ENCODE data around the gene CHRNA1. TPM values are rescaled to one million over a fixed set of nuclear protein-coding genes. Genes with fewer than 3 reads are reported as not detected.

The CHRNA1 gene
- total RNA-seq, 1 donor from 2014 or later = 0.24 TPM

DNA sequence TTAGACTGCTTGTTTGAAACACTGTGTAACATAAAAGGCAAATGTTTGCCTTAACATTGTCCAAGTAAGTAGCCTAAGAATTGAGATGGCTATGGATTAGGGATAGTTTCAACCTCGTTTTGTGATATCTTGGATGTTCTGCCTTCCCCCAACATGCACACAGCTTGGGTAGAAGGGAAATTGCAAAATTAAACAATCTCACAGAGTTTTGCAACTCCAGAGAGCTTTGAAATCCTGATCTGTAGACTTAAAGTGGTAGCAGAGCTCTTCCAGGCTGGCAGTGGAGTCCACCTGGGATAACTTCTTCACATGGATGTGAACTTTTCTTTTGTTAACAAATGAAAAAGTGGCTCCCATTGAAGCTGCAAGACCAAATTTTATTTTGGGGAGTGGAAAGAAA lies 59.6 kb downstream of the CHRNA1 start:
- H3K9me3 Mint-ChIP-seq (ENCODE audit: unreplicated experiment) = no peaks in the 10 kb centered on the region
- no peaks in the 10 kb centered on the region for H3K4me1 Mint-ChIP-seq (ENCODE audit: unreplicated experiment)
- no peaks in the 10 kb centered on the region for H3K36me3 Mint-ChIP-seq (ENCODE audit: unreplicated experiment)
- H3K27ac Mint-ChIP-seq (ENCODE audit: unreplicated experiment) = no peak overlapping the region
- DNase-seq (ENCODE audit: extremely low spot score, unreplicated experiment) = no peak
- TF ChIP-seq, protein P1, sequence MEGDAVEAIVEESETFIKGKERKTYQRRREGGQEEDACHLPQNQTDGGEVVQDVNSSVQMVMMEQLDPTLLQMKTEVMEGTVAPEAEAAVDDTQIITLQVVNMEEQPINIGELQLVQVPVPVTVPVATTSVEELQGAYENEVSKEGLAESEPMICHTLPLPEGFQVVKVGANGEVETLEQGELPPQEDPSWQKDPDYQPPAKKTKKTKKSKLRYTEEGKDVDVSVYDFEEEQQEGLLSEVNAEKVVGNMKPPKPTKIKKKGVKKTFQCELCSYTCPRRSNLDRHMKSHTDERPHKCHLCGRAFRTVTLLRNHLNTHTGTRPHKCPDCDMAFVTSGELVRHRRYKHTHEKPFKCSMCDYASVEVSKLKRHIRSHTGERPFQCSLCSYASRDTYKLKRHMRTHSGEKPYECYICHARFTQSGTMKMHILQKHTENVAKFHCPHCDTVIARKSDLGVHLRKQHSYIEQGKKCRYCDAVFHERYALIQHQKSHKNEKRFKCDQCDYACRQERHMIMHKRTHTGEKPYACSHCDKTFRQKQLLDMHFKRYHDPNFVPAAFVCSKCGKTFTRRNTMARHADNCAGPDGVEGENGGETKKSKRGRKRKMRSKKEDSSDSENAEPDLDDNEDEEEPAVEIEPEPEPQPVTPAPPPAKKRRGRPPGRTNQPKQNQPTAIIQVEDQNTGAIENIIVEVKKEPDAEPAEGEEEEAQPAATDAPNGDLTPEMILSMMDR (IDR thresholded peaks at IDR 0.05) = no peak
- H3K4me3 Mint-ChIP-seq (ENCODE audit: unreplicated experiment) = no peak overlapping the region
- peaks cover 51% of the 10 kb centered on the region for H3K27me3 Mint-ChIP-seq (ENCODE audit: unreplicated experiment)

DNA sequence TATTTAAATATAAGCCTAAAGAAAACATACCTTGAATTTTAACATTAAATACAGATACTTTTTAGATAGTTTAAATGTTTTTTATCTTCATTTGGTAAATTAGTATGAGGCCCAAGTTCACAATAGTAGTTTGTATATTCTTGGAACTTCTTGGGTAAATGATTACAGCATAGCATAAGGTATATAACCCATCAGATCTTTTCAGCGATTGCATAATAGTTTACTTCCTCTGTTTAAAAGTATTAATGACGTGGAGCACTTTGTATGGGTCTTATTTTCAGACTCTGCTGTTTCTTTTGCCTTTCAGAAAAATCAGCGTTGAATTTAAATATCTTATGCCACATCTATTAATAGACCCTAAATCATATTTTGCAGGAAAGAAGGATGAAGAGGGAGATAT lies 60.2 kb downstream of the CHRNA1 start:
- Mint-ChIP-seq H3K9me3 (ENCODE audit: unreplicated experiment) (no peaks in the 10 kb centered on the region), H3K27me3 (ENCODE audit: unreplicated experiment) (peaks cover 51% of the 10 kb centered on the region), H3K4me1 (ENCODE audit: unreplicated experiment) (no peaks in the 10 kb centered on the region), H3K27ac (ENCODE audit: unreplicated experiment) (no peak overlapping the region), H3K36me3 (ENCODE audit: unreplicated experiment) (no peaks in the 10 kb centered on the region), H3K4me3 (ENCODE audit: unreplicated experiment) (no peak overlapping the region)
- DNase-seq (ENCODE audit: extremely low spot score, unreplicated experiment) = no peak
- TF ChIP-seq, protein P1 (IDR thresholded peaks at IDR 0.05) = no peak

DNA sequence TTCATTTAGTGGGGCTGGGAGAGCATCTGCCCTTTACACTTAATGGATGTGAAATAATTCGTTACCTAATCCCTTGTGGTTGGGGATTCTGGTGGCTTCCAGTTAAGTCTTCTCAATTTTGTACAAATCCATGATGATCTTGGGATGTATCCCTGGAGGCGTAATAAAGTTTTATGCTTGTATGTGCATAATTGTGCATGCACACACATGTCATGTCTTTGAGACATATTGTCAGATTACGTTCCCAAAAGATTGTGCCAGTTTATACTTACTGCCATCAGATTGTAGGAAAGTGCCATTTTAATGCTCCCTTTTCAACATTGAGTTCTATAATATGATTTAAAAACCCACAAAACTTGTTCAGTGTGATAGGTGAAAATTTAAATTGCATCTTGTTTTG lies 60.8 kb downstream of the CHRNA1 start:
- no peak for DNase-seq (ENCODE audit: extremely low spot score, unreplicated experiment)
- no peak overlapping the region for H3K27ac Mint-ChIP-seq (ENCODE audit: unreplicated experiment)
- no peak overlapping the region for H3K4me3 Mint-ChIP-seq (ENCODE audit: unreplicated experiment)
- no peaks in the 10 kb centered on the region for H3K36me3 Mint-ChIP-seq (ENCODE audit: unreplicated experiment)
- TF ChIP-seq, protein P1 (IDR thresholded peaks at IDR 0.05) = no peak
- H3K27me3 Mint-ChIP-seq (ENCODE audit: unreplicated experiment) = peaks cover 46% of the 10 kb centered on the region
- H3K4me1 Mint-ChIP-seq (ENCODE audit: unreplicated experiment) = no peaks in the 10 kb centered on the region
- no peaks in the 10 kb centered on the region for H3K9me3 Mint-ChIP-seq (ENCODE audit: unreplicated experiment)

DNA sequence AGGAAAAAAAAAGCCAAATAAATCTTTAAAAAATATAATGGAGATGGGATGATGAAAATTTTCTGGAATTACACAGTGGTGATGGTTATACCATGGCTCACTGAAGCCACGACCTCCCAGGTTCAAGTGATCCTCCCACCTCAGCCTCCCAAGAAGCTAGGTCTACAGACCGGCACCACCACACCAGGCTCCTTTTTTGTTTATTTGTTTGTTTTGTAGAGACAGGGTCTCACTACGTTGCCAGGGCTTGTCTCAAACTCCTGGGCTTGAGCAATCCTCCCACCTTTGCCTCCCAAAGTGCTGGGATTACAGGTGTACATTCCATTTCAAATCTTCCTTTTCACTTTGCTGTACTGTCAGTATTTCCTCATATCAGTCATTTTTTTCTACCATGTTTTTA lies 61.7 kb downstream of the CHRNA1 start:
- no peak for DNase-seq (ENCODE audit: extremely low spot score, unreplicated experiment)
- H3K27me3 Mint-ChIP-seq (ENCODE audit: unreplicated experiment) = peaks cover 43% of the 10 kb centered on the region
- H3K4me3 Mint-ChIP-seq (ENCODE audit: unreplicated experiment) = no peak overlapping the region
- no peaks in the 10 kb centered on the region for H3K36me3 Mint-ChIP-seq (ENCODE audit: unreplicated experiment)
- H3K4me1 Mint-ChIP-seq (ENCODE audit: unreplicated experiment) = no peaks in the 10 kb centered on the region
- no peak overlapping the region for H3K27ac Mint-ChIP-seq (ENCODE audit: unreplicated experiment)
- TF ChIP-seq, protein P1 (IDR thresholded peaks at IDR 0.05) = no peak
- H3K9me3 Mint-ChIP-seq (ENCODE audit: unreplicated experiment) = no peaks in the 10 kb centered on the region

DNA sequence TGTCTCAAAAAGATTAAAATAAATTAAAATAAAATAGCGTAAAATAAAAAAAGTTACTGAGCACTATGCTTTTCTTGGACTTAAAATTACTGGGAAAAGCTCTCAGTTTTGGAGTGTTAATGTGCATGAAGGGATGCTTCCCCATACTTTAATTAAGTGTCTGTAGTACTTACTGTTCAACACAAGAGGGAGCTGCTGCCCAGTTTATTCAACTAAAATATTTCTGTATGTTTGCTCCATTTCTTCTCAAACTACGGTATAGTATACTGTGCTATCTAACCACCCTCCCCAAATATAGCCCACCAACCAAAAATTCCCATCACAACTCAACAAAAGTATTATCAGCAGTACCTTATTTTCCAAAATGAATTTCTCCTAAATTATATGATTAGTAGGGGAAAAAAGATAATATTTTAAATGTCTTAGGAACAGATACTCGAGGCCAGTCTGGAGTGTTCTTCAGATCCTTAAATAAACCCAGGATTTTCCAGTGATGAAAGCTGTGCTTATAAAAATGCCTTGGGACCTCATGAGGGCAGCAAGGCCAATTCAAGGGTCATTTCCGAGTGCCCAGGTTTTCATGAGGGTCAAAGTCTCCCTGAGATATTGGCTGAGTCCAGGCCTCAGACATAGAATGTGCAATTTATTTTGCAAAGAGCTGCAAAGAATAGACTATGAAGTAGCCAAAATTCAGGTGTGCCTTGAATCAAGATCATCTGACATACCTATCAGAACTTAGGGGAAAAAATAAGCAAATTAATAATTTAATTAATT lies 64.1 kb downstream of the CHRNA1 start:
- no peak overlapping the region for H3K4me3 Mint-ChIP-seq (ENCODE audit: unreplicated experiment)
- H3K4me1 Mint-ChIP-seq (ENCODE audit: unreplicated experiment) = peaks cover 2% of the 10 kb centered on the region
- H3K36me3 Mint-ChIP-seq (ENCODE audit: unreplicated experiment) = no peaks in the 10 kb centered on the region
- H3K27me3 Mint-ChIP-seq (ENCODE audit: unreplicated experiment) = peaks cover 43% of the 10 kb centered on the region
- DNase-seq (ENCODE audit: extremely low spot score, unreplicated experiment) = no peak
- TF ChIP-seq, protein P1 (IDR thresholded peaks at IDR 0.05) = peak; percentile 76
- no peaks in the 10 kb centered on the region for H3K9me3 Mint-ChIP-seq (ENCODE audit: unreplicated experiment)
- H3K27ac Mint-ChIP-seq (ENCODE audit: unreplicated experiment) = no peak overlapping the region

Other genes with a start within 250 kb of the CHRNA1 start
- gene WIPF1, start 166.7 kb downstream of the CHRNA1 start, total RNA-seq = 57.7 and 60.1 TPM in 2 replicates
- gene CHN1, start 240.9 kb upstream of the CHRNA1 start, total RNA-seq = 22.3 and 23.7 TPM in 2 replicates

Measured in osteocyte (in vitro differentiated cells).